ENCODE results near the gene KRI1.

Gene KRI1

GRCh38 chr19:10513223-10513622 is 52.6 kb downstream of the KRI1 start:
- no peaks in the 10 kb centered on the region for H3K9me3 ChIP-seq (ENCODE audit: insufficient read depth, low read depth, low read length)
- H3K4me1 ChIP-seq (ENCODE audit: insufficient read depth, low read length): peaks cover 6% of the 10 kb centered on the region; the same call in 1 of the 2 replicates
- H3K9ac ChIP-seq (ENCODE audit: low read depth, low read length): no peak overlapping the region
- H3K4me3 ChIP-seq (ENCODE audit: low read length): no peak overlapping the region
- H3K27ac ChIP-seq (ENCODE audit: low read length): no peak overlapping the region
- H3K36me3 ChIP-seq (ENCODE audit: insufficient read depth, low read depth, low read length): no peaks in the 10 kb centered on the region
- H3K27me3 ChIP-seq (ENCODE audit: insufficient read depth, low read length): peaks cover 65% of the 10 kb centered on the region

- H3K9me3 ChIP-seq (ENCODE audit: insufficient read depth, low read depth, low read length): no peaks in the 10 kb centered on the region
- no peaks in the 10 kb centered on the region for H3K36me3 ChIP-seq (ENCODE audit: insufficient read depth, low read depth, low read length)
- peaks cover 36% of the 10 kb centered on the region for H3K27me3 ChIP-seq (ENCODE audit: insufficient read depth, low read length)
- no peak overlapping the region for H3K9ac ChIP-seq (ENCODE audit: low read depth, low read length)
- peaks cover 3% of the 10 kb centered on the region; the same call in 1 of the 2 replicates for H3K4me1 ChIP-seq (ENCODE audit: insufficient read depth, low read length)
- H3K4me3 ChIP-seq (ENCODE audit: low read length): no peak overlapping the region
- no peak overlapping the region for H3K27ac ChIP-seq (ENCODE audit: low read length)
Measured at GRCh38 chr19:10510301-10510802, 55.5 kb downstream of the KRI1 start.

DNA sequence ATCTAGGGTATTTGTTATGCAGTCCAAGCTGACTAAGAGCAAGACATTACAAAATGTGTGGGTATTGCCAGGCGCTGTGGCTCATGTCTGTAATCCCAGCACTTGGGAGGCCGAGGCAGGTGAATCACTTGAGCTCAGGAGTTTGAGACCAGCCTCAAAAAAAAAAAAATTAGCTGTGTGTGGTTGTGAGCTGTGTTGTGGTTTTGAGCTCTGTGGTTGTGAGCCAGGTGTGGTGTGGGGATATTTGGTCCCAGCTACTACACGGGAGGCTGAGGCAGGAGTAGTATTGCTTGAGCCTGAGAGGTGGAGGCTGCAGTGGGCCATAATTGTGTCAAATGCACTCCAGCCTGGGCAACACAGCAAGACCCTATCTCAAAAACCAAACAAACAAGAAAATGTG is 57.1 kb downstream of the KRI1 start:
- Histone ChIP-seq H3K9ac (ENCODE audit: low read depth, low read length) (no peak overlapping the region), H3K4me3 (ENCODE audit: low read length) (no peak overlapping the region), H3K27me3 (ENCODE audit: insufficient read depth, low read length) (peaks cover 20% of the 10 kb centered on the region), H3K36me3 (ENCODE audit: insufficient read depth, low read depth, low read length) (no peaks in the 10 kb centered on the region), H3K4me1 (ENCODE audit: insufficient read depth, low read length) (peaks cover 3% of the 10 kb centered on the region; the same call in 1 of the 2 replicates), H3K9me3 (ENCODE audit: insufficient read depth, low read depth, low read length) (no peaks in the 10 kb centered on the region), H3K27ac (ENCODE audit: low read length) (no peak overlapping the region)

GRCh38 chr19:10508036-10508435 is 57.8 kb downstream of the KRI1 start:
- Histone ChIP-seq H3K4me3 (ENCODE audit: low read length) (no peak overlapping the region), H3K36me3 (ENCODE audit: insufficient read depth, low read depth, low read length) (no peaks in the 10 kb centered on the region), H3K27me3 (ENCODE audit: insufficient read depth, low read length) (peaks cover 13% of the 10 kb centered on the region), H3K4me1 (ENCODE audit: insufficient read depth, low read length) (peaks cover 3% of the 10 kb centered on the region; the same call in 1 of the 2 replicates), H3K27ac (ENCODE audit: low read length) (no peak overlapping the region), H3K9me3 (ENCODE audit: insufficient read depth, low read depth, low read length) (no peaks in the 10 kb centered on the region), H3K9ac (ENCODE audit: low read depth, low read length) (no peak overlapping the region)

GRCh38 chr19:10505583-10506229 is 60.1 kb downstream of the KRI1 start:
- no peaks in the 10 kb centered on the region for H3K9me3 ChIP-seq (ENCODE audit: insufficient read depth, low read depth, low read length)
- no peak overlapping the region for H3K27ac ChIP-seq (ENCODE audit: low read length)

More at GRCh38 chr19:10505583-10506229, 60.1 kb downstream of the KRI1 start:
- H3K27me3 ChIP-seq (ENCODE audit: insufficient read depth, low read length): no peaks in the 10 kb centered on the region
- no peak overlapping the region for H3K4me3 ChIP-seq (ENCODE audit: low read length)
- peaks cover 6% of the 10 kb centered on the region; the same call in 1 of the 2 replicates for H3K4me1 ChIP-seq (ENCODE audit: insufficient read depth, low read length)
- no peaks in the 10 kb centered on the region for H3K36me3 ChIP-seq (ENCODE audit: insufficient read depth, low read depth, low read length)
- no peak overlapping the region for H3K9ac ChIP-seq (ENCODE audit: low read depth, low read length)
